Aortic smooth muscle cell (primary cell): ENCODE data around the gene GABRB2. TPM values are rescaled to one million over a fixed set of nuclear protein-coding genes. Genes with fewer than 3 reads are reported as not detected.

ENCODE experiments used
- total RNA-seq: library from RNA; depleted of rRNA; stranded (reverse); fragments of >200 nt; gene quantifications from 2 replicates; pipeline ENCODE4 v1.2.3, GENCODE V29; 2014

The GABRB2 gene
- under 0.01 TPM in 1 of 2 replicates, not detected in the other for total RNA-seq

DNA sequence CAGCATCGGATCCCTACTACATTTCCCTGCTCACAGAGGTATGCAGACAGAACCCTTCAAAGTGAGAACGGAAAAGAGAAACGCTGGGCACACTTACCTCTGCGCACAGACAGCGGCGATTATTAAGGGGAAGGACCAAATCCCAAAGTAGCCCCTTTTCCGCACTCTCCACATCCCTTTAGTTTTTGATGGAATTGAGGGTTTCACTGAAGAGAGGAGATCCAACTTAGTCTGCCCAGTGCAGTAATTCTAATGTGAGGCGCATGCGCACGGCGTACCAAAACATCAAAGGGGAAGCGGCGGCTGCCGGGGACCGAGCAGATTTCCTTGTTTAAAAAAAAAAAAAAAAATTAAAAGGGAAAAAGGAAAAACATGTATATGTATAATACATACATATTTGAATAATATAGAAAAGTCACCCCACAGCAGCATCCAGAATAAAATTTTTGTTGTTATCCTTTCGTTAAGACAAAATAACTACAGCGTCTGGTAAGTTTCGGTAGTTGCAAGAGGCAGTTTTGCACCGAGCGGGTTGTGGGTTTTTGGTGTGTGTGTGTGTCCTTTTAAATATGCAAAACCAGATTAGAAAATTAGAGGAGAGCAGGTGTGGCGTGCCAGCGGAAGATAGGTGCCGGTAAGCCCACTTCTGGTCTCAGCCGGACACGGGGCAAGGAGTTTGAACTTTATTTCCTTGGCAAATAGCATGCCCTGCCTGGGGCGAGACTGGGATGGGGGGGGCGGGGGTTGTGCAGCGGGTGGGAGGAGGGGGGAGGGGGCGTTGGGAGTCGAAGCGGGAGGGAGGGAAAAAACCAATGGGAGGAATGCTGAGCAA lies at the start of gene GABRB2:
GABRB2 (minus strand) TSS at position 256 of the 832 bp plus-strand sequence; CDS start at position 174, 82 bp downstream.

Other genes starting within 250 kb of the GABRB2 start
- not detected in 2 replicates for gene GABRA6, start 139.0 kb upstream of the GABRB2 start, total RNA-seq